LNCAP (cell line): Measurements from ENCODE around the gene PTGDR2.

Experiments
- CTCF ChIP-seq: fragments of 450-650 bp; IDR thresholded peaks from 2 replicates; pipeline ENCODE4 v1.5.1; 2017; ENCODE audit warnings: mild to moderate bottlenecking

PTGDR2 gene

GRCh38 chr11:60872124-60872960, 16.6 kb upstream of the PTGDR2 start:
- TF ChIP-seq CTCF = no peak

GRCh38 chr11:60871378-60872061, 15.8 kb upstream of the PTGDR2 start:
- TF ChIP-seq CTCF = no peak

GRCh38 chr11:60870733-60871377, 15.1 kb upstream of the PTGDR2 start:
- no peak for TF ChIP-seq CTCF

GRCh38 chr11:60870276-60870675, 14.5 kb upstream of the PTGDR2 start:
- no peak for TF ChIP-seq CTCF

GRCh38 chr11:60869451-60869825, 13.7 kb upstream of the PTGDR2 start:
- no peak for TF ChIP-seq CTCF

- TF ChIP-seq CTCF = no peak
Observed at GRCh38 chr11:60868682-60869450, 13.1 kb upstream of the PTGDR2 start.
